GM12872 (cell line): ENCODE measurements around the gene KCNE4.

Source experiments
- CTCF ChIP-seq: IDR thresholded peaks from 3 replicates; pipeline ENCODE4 v1.5.1; 2011; ENCODE audit warnings: low read depth, mild to moderate bottlenecking, low read length, moderate library complexity; ENCODE audit not compliant: insufficient read depth

KCNE4 gene

GRCh38 chr2:223055140-223055539 is 3.1 kb downstream of the KCNE4 start:
- TF ChIP-seq CTCF = no peak

- no peak for TF ChIP-seq CTCF
Measured at GRCh38 chr2:223055836-223056235, 3.8 kb downstream of the KCNE4 start.

- TF ChIP-seq CTCF = no peak
Measured at GRCh38 chr2:223056701-223057418, 4.9 kb downstream of the KCNE4 start.

- TF ChIP-seq CTCF = no peak
Measured at GRCh38 chr2:223057569-223057968, 5.6 kb downstream of the KCNE4 start.

GRCh38 chr2:223058952-223059716 is 7.1 kb downstream of the KCNE4 start:
- TF ChIP-seq CTCF = no peak

GRCh38 chr2:223060201-223060825 is 8.3 kb downstream of the KCNE4 start:
- TF ChIP-seq CTCF = no peak

- no peak for TF ChIP-seq CTCF
Measured at GRCh38 chr2:223062396-223062795, 10.4 kb downstream of the KCNE4 start.
